SHP77 treated with DMSO at 0.1 percent for 48 hours (cell line): ENCODE data around the gene AIM2.
"Not testable (repeated sequence)": the region's sequence is repeated elsewhere in the genome, so short reads cannot be mapped to it uniquely, and the experiment has no call there.

Source experiments
- DNase-seq: peaks from one replicate; lab custom pipeline; 2025; lab: John Stamatoyannopoulos, UW

Gene AIM2

GRCh38 chr1:159079525-159079924 lies 3.0 kb upstream of the AIM2 start:
- DNase-seq = no peak

GRCh38 chr1:159077120-159077961 lies 775 bp upstream of the AIM2 start:
- no peak for DNase-seq

DNA sequence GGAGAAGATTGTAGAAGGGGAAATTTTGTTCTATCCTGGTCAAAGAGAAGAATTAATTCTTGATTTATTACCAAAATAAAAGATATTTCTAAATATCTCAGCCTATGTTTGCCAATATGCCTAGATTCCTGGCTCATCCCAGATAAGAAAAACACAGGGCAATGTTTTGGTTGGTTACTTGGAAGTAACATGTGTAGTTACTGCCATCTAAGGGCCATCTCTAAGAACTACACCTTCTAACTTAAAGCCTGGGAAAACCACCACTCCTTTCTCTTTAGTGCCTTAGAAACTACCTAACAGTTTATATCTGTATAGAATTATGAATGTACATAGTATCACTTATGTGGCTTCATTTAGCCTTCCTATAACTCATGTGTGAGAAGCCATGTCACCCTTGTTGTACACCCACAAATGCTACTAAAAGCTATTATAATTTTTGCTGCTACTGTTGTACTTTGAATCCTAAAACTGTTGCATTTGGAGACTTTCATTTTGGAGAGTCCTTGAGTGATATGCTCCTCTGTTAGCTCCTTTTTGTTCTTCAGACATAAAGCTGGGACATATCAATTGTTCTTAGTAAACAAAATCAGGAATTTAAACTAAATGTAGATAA lies 4.5 kb downstream of the AIM2 start:
- DNase-seq = peak; percentile 23

GRCh38 chr1:159068886-159069285 lies 7.7 kb downstream of the AIM2 start:
- no peak for DNase-seq

DNA sequence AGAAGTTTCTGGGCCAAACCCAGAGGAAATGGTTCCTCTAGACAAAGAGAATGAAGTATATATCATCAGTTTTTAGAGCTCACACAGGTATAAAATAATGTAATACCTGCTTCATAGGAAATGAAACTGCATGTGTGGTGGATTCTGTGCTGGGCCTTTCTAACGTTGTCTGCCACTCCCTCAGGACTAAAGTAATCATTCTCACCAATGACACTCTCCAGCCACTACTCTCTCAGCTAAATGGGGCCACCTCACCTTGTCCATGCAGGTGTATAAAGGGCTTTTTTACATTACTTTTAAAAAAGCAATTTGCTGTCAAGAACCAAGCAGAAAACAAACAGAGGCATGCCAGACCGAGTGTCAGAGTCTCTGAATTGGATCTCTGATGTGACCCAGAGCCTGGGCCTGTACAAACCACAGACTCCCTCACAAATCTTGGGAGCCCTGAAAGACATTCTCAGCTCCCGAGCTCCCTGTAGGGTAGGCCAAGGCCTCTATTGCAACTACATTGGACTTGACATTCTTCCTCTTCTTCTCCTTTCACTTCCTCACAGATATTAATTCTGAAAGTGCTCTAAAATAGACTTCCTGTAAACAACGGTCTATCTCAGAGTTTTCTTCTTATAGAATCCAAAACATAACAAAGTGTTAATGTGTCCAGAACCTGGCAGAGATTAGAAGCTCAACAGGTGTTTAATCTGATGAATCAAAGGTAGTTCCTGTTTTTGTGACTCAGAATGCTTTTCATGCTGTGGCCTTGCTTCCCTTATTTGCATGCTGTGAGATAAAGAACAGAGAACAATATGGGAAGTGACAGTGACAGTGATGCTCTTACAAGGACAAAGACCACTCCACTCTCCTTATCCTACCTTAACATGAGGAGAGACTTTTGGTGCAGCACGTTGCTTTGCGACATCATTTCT lies 8.6 kb downstream of the AIM2 start:
- DNase-seq = no peak

- no peak for DNase-seq
Observed at GRCh38 chr1:159066108-159066507, 10.5 kb downstream of the AIM2 start.

- DNase-seq = no peak
Observed at GRCh38 chr1:159065106-159065505, 11.5 kb downstream of the AIM2 start.

GRCh38 chr1:159058751-159059150 lies 17.8 kb downstream of the AIM2 start:
- DNase-seq = no peak

GRCh38 chr1:159056069-159056698 lies 20.4 kb downstream of the AIM2 start:
- no peak for DNase-seq

DNA sequence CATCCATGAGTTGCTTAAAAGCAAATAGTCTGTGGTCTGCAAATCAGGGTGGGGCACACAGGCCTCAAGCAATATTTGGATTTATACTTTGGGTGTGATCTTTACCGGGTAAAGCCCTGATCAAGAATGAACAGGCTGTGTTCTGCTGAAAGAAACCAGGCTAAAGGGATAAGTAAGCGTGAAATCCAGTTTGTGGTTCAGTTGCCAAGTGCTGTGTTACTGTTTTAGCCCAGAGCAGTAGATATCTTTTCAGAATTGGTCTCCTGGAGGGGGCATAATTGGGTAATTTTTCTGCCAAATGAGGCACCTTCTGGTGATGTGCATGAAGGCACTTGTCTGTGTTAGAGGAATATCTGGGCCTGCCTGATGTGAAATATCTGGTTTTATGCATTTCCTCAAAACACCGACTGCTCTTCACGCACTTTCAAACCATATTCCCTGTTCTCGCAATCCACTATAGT lies 21.4 kb downstream of the AIM2 start:
- no peak for DNase-seq

- no peak for DNase-seq
Observed at GRCh38 chr1:159054427-159054826, 22.1 kb downstream of the AIM2 start.

GRCh38 chr1:159051436-159051835 lies 25.1 kb downstream of the AIM2 start:
- DNase-seq = no peak

DNA sequence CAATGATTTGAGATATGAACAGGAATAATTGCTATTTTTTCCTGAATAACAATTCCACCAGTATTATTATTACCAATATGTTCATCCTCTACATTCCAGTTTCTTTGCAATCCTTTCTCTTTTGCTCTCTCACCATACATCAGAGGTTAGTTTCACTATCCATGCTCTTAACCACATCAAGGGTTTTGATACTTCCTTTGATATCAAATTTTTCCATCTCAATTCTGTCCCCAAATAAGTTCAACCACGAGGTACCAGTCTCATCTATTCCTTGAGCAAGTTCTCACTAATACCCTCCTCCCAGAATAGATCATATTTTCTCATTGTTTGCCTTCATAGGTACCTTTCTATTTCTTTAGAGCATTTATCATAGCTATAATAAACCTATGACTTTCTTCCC lies 30.1 kb downstream of the AIM2 start:
- not testable (repeated sequence) for DNase-seq

GRCh38 chr1:159040893-159041724 lies 35.5 kb downstream of the AIM2 start:
- DNase-seq = no peak

- DNase-seq = no peak
Observed at GRCh38 chr1:159040206-159040605, 36.4 kb downstream of the AIM2 start.

- no peak for DNase-seq
Observed at GRCh38 chr1:159030877-159031447, 45.6 kb downstream of the AIM2 start.

DNA sequence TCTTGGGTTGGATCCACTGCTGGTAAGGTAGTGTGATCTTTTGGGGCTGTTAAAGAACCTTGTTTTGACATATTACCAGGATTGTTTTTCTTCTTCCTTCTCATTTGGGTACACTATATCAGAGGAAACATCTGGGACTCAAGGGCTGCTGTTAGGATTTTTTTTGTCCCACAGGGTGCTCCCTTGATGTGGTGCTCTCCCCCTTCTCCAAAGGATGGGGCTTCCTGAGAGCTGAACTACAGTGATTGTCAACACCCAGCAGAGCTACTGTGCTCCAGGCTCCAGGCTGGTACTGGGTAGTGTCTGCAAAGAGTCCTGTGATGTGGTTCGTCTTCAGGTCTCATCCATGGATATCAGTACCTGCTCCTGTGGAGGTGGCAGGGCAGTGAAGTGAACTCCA lies 46.3 kb downstream of the AIM2 start:
- no peak for DNase-seq

DNA sequence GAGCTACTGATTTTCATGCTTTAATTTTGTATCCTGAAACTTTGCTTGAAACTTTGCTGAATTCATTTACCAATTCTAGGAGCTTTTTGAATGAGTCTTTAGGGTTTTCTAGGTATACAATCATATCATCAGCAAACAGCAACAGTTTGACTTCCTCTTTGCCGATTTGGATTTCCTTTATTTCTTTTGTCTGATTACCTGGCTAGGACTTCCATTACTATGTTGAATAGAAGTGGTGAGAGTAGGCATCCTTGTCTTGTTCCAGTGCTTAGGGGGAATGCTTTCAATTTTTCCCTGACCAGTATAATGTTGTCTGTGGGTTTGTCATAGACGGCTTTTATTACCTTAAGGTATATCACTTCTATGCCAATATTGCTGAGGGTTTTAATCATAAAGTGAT lies 49.7 kb downstream of the AIM2 start:
- DNase-seq = not testable (repeated sequence)

- no peak for DNase-seq
Observed at GRCh38 chr1:159025043-159025442, 51.5 kb downstream of the AIM2 start.

DNA sequence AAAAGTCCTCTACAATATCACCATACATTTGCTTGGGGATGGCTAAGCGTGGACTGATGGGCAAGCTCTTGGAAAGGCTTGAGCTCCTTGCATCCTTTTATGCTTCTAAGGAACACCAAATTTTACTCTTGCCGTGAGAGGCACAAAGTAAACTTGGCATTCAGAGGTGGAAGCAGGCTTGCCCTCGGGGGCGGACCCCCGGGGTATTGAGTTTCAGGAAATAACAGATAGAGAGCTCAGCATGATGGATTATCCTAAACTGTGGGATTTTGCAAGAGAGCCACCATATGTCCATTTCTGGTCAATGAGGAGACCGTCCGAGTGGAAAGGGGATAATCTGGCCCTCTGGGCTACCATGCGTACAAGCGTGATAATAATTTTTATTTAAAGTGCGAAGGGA lies 52.8 kb downstream of the AIM2 start:
- DNase-seq = no peak

GRCh38 chr1:159015440-159015909 lies 61.1 kb downstream of the AIM2 start:
- no peak for DNase-seq
